ENCODE data around the gene VAPA.

DNA sequence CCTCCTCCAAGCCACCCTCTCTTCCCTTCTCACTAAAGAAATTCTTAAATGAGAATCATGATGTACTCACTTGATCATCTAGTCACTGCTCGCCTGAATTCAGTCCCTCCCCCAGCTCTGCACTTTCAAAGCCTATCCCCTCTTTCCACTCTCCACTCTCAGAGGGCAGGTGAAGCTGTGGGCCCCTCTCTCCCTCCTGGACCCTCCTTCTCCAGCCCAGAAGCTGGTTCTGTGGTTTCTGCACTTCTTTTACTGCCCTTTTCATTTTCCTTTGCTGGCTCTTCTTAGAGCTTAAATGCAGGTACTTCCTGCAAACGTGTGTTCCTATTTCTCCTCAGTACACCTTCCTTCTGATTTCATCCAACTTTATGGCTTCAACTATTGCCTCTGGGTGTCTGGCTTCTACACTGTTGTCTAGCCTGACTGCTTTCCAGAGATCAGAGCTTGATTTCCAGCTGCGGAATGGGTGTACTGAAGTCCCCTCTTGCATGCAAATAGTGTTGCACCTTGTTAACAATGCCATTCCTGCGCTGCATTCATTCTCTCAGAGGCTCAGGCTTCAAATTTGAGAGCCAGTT is 43.3 kb upstream of the VAPA start:
- TF ChIP-seq, protein P1, sequence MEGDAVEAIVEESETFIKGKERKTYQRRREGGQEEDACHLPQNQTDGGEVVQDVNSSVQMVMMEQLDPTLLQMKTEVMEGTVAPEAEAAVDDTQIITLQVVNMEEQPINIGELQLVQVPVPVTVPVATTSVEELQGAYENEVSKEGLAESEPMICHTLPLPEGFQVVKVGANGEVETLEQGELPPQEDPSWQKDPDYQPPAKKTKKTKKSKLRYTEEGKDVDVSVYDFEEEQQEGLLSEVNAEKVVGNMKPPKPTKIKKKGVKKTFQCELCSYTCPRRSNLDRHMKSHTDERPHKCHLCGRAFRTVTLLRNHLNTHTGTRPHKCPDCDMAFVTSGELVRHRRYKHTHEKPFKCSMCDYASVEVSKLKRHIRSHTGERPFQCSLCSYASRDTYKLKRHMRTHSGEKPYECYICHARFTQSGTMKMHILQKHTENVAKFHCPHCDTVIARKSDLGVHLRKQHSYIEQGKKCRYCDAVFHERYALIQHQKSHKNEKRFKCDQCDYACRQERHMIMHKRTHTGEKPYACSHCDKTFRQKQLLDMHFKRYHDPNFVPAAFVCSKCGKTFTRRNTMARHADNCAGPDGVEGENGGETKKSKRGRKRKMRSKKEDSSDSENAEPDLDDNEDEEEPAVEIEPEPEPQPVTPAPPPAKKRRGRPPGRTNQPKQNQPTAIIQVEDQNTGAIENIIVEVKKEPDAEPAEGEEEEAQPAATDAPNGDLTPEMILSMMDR (IDR thresholded peaks at IDR 0.05), result no peak
- no peak for TF ChIP-seq POLR2A (IDR thresholded peaks at IDR 0.05)

Data from vagina (tissue), 2 donors.